AG04450 (cell line): ENCODE data around the gene IRX3. TPM values are rescaled to one million over a fixed set of nuclear protein-coding genes. Genes with fewer than 3 reads are reported as not detected.

ENCODE experiments used
- CTCF ChIA-PET: fragments of 300-600, 350-600 bp; formaldehyde crosslinking; extraction: SDS; loops from one replicate; lab custom pipeline; 2022; ENCODE audit warnings: antibody characterized with exemption, inconsistent platforms; lab: Charles Lee
- POLR2A ChIA-PET: fragments of 350-600 bp; formaldehyde crosslinking; extraction: SDS; loops from one replicate; lab custom pipeline; 2021; ENCODE audit warnings: antibody characterized with exemption, inconsistent platforms; lab: Yijun Ruan, JAX
- DNase-seq: peaks from one replicate; pipeline ENCODE4 v3.0.0-alpha.2; 2011; ENCODE audit warnings: low read depth, low spot score
- H3K27ac ChIP-seq: one replicate; pipeline ENCODE4 v1.5.1; 2012; ENCODE audit warnings: low read depth, low read length, control low read depth
- H3K27me3 ChIP-seq: one replicate; pipeline ENCODE4 v1.6.0; 2012; ENCODE audit warnings: low read length; ENCODE audit not compliant: control insufficient read depth, insufficient read depth
- H3K4me3 ChIP-seq: 2 replicates; pipeline ENCODE4 v1.5.1; 2011; ENCODE audit warnings: mild to moderate bottlenecking, low read depth, low read length, control low read depth
- H3K9me3 ChIP-seq: 2 replicates; pipeline ENCODE4 v1.5.1; 2012; ENCODE audit warnings: low read length; ENCODE audit not compliant: control insufficient read depth, insufficient read depth
- polyA plus RNA-seq: library from polyadenylated mRNA; depleted of rRNA; stranded (reverse); fragments of >200 nt; gene quantifications from 2 replicates; pipeline ENCODE4 v1.2.3, GENCODE V29; 2011
- TF ChIP-seq, protein P1 (sequence below): IDR thresholded peaks from 2 replicates; pipeline ENCODE4 v1.5.1; 2011; ENCODE audit warnings: low read depth, low read length, control low read depth, inconsistent platforms

Gene IRX3
- polyA plus RNA-seq, 1 experiment = not detected

DNA sequence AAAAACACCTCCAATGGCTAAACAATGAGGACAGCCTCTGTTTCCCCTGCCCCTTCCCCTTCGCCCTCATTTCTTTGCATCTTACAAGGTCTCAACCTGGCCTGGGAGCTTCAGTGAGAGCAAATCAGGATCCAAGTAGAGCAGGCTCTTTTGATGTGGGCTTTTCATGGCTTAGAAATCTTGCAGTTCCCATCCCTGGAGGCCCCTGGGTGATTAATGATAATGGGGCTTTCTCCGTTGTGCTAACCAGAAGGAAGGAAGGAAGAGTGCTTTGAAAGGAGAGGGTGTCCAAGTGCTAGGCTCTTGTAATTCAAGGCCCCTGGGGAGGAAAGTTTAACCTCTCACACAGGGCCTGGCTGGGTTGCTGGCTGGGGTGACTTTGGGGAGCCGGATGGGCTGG, 18.5 kb upstream of the IRX3 start:
- H3K27ac ChIP-seq = no peak overlapping the region
- no peaks in the 10 kb centered on the region for H3K9me3 ChIP-seq
- H3K27me3 ChIP-seq = no peaks in the 10 kb centered on the region
- DNase-seq = no peak
- ChIA-PET POLR2A (no interaction called here), CTCF (no interaction called here)
- H3K4me3 ChIP-seq = no peak overlapping the region
- TF ChIP-seq, protein P1, sequence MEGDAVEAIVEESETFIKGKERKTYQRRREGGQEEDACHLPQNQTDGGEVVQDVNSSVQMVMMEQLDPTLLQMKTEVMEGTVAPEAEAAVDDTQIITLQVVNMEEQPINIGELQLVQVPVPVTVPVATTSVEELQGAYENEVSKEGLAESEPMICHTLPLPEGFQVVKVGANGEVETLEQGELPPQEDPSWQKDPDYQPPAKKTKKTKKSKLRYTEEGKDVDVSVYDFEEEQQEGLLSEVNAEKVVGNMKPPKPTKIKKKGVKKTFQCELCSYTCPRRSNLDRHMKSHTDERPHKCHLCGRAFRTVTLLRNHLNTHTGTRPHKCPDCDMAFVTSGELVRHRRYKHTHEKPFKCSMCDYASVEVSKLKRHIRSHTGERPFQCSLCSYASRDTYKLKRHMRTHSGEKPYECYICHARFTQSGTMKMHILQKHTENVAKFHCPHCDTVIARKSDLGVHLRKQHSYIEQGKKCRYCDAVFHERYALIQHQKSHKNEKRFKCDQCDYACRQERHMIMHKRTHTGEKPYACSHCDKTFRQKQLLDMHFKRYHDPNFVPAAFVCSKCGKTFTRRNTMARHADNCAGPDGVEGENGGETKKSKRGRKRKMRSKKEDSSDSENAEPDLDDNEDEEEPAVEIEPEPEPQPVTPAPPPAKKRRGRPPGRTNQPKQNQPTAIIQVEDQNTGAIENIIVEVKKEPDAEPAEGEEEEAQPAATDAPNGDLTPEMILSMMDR = no peak

DNA sequence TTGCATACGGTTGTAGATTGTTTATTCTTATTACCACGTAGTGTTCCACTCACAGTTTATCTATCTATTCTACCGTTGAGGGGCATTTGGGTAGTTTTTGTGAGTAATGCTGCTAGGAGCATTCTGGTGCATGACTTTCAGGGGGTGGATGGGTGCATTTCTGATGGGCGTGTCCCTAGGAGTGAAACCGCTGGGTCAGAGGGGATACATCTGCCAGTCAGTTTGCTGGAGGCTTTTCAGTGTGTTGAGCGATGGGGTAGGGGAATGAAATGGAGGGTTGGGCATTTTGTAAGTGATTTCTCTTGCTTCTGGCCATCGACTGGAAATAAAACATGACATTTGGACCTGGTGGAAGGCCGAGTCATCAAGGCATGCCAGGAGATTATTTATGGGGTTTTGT, 17.0 kb upstream of the IRX3 start:
- ChIA-PET POLR2A (no interaction called here), CTCF (interaction anchor here (0.6 kb wide), 2 partner anchors 880 to 1240 kb away, joined by 3 to 6 read pairs; no protein-coding TSS in a partner anchor)
- TF ChIP-seq, protein P1 = no peak
- Histone ChIP-seq H3K27me3 (no peaks in the 10 kb centered on the region), H3K4me3 (no peak overlapping the region), H3K27ac (no peak overlapping the region), H3K9me3 (no peaks in the 10 kb centered on the region)
- no peak for DNase-seq

DNA sequence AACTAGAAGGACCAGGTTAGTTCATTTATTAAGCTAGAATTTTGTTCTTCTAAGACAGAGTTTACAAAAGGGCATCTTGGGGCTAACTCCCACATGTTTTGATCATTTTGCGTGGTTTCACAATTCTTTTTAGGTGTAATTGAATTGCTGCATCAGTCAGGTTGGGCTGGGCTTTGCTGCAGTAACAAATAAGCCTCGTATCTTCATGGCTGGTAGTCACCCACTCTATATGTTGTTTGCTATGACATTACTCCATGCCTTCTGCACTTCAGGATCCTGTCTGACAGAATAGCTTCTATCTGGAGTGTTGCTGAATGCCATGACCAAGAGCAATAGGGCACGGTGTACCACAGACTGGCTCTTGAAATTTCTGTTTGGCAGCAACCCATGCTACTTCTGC, 10.6 kb upstream of the IRX3 start:
- Histone ChIP-seq H3K27me3 (peaks cover 11% of the 10 kb centered on the region), H3K4me3 (no peak overlapping the region), H3K9me3 (no peaks in the 10 kb centered on the region), H3K27ac (no peak overlapping the region)
- ChIA-PET POLR2A (no interaction called here), CTCF (no interaction called here)
- DNase-seq = no peak
- TF ChIP-seq, protein P1 = no peak

DNA sequence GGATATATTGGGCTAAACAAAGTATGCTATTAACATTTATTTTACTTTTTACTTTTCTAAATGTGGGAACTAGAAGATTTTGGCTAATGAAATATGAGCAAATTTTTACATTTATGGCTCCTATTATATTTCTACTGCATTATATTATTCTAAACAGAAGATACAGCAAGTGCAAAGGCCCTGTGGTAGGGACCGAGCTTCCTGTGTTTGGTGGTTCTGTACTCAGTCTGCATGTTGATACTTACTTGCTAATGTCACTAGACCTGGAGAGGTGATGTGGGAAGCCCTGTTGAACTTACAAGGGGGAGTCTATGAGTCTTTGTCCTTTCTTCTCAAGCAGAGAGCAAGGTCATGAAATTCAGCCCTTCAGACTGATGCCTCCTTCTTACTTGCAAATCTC, 10.0 kb upstream of the IRX3 start:
- no peak overlapping the region for H3K4me3 ChIP-seq
- DNase-seq = no peak
- ChIA-PET POLR2A (no interaction called here), CTCF (no interaction called here)
- peaks cover under 1% of the 10 kb centered on the region; the same call in 1 of the 2 replicates for H3K9me3 ChIP-seq
- H3K27ac ChIP-seq = no peak overlapping the region
- TF ChIP-seq, protein P1 = no peak
- H3K27me3 ChIP-seq = peaks cover 16% of the 10 kb centered on the region

DNA sequence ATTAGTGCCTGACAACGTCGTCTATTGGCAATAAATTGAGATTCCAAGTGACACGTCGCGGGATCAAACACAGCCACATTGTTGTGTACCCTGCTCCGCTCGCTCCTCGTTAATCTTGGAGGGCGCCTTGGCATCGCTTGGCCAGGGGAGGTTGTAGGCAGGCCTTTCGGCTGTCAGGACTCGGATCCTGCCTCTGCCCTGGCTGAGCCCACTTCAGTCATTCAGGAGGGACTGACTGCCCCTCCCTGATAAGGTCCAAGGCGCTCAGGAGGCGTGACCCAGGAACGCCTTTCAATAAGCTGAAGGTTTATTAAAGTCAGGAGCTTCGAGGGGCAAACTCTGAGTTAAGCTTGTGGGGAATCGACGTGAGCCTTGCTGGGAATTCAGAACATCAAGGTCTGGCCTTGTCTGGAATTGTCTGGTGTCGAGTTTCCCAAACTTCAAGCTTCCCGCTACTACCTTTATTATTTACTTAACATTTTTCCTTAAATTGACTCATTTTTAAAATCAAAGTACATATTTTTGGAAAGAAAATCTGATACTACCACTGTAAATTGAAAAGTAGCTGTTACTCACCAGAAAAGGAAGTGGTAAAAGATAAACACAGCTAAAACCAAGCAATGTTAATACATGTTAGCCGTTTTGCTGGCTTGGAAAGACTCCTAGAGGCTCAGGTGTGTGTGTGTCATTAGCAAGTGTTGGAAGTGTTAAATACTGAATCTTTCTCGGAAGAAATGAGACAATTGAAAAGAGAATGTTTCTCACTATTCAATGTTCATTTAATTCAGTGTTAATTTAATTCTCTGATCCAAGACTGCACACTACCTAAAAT, 5.3 kb upstream of the IRX3 start:
- POLR2A ChIA-PET = no interaction called here
- Histone ChIP-seq H3K27me3 (peaks cover 58% of the 10 kb centered on the region), H3K27ac (no peak overlapping the region), H3K4me3 (no peak overlapping the region), H3K9me3 (peaks cover 14% of the 10 kb centered on the region; the same call in 1 of the 2 replicates)
- TF ChIP-seq, protein P1 = no peak
- no peak for DNase-seq
- CTCF ChIA-PET = no interaction called here
